Psoas muscle (tissue), 8 donors: ENCODE data around the gene DYNC2LI1. TPM values are rescaled to one million over a fixed set of nuclear protein-coding genes. Genes with fewer than 3 reads are reported as not detected.

Experiments used
- ATAC-seq, 4 donors: fragments of 200-7000 bp; cut with Tn5 transposase; one replicate each; pipeline ENCODE4 v1.9.1; 2020; ENCODE audit warnings: moderate library complexity in 3 of 4, mild to moderate bottlenecking in 2 of 4
- DNase-seq, 2 donors: peaks; one replicate each; pipeline ENCODE4 v3.0.0-alpha.2; 2020
- H3K27ac ChIP-seq: fragments of 200-600 bp; one replicate; pipeline ENCODE4 v1.8.0; 2022
- H3K27me3 ChIP-seq, 3 donors: fragments of 200-600 bp in 1 of 3; one replicate each; pipeline versions ENCODE4 v1.6.1 to v1.8.0; 2013 to 2022; ENCODE audit warnings: low read length in 2 of 3, mild to moderate bottlenecking in 2 of 3, moderate library complexity in 1 of 3; ENCODE audit not compliant: insufficient read depth in 3 of 3
- H3K36me3 ChIP-seq, 2 donors: fragments of 200-600 bp in 1 of 2; one replicate each; pipeline versions ENCODE4 v1.6.1 to v1.8.0; 2013 to 2022; ENCODE audit warnings: low read depth in 1 of 2, mild to moderate bottlenecking in 1 of 2, moderate library complexity in 1 of 2; ENCODE audit not compliant: insufficient read depth in 1 of 2
- H3K4me1 ChIP-seq: fragments of 200-600 bp; one replicate; pipeline ENCODE4 v1.8.0; 2022
- H3K4me3 ChIP-seq: fragments of 200-600 bp; one replicate; pipeline ENCODE4 v1.8.0; 2022; ENCODE audit warnings: mild to moderate bottlenecking
- H3K9me3 ChIP-seq: fragments of 200-600 bp; one replicate; pipeline ENCODE4 v1.8.0; 2022
- CTCF ChIP-seq: fragments of 200-600 bp; IDR thresholded peaks from one replicate; pipeline ENCODE4 v1.8.0; 2022; ENCODE audit warnings: antibody characterized with exemption
- WGBS, 3 donors: extraction: QIAGEN DNeasy Blood & Tissue Kit; methylation state at CpG; one replicate each; pipeline versions ENCODE4 v1.1.6 to v1.1.7; 2013; 5-methylcytosine and 5-hydroxymethylcytosine counted together
- intact Hi-C, 2 donors: fragments of 100-400 bp; cut with DNase I; formaldehyde crosslinking; loops; one replicate each; pipeline versions ENCODE4 v1.11.0 to v1.14.2; 2022
- polyA plus RNA-seq, 3 donors: library from polyadenylated mRNA; stranded (reverse); fragments of 200-250 nt; gene quantifications; one replicate each; pipeline ENCODE4 v1.2.3, GENCODE V29; 2013
- total RNA-seq, 4 donors: library from RNA; stranded (reverse); fragmentation: NEBNext Ultra II Directional in 2 of 4; extraction: Animal tissue kit (Norgen Biotek cat#: 25700) in 2 of 4; gene quantifications; one replicate each; pipeline versions ENCODE4 v1.2.1 to v1.2.4, GENCODE V29; 2021 to 2023
- donor health status: healthy with polysubstance abuse.
- donor health status: DM: no; HTN: no; CAD: no; lungs with moderate emphysema.
- donor health status: Bipolar disorder and iron deficiency.
- donor health status: healthy.
- donor health status: DM: yes; HTN: yes; CAD: no.
- donor health status: DM: no; HTN: no; CAD: no.
- donor health status: DM: no; HTN: no; CAD: no.
- donor health status: DM: yes; HTN: yes; CAD: no.

Gene DYNC2LI1
- total and polyA plus RNA-seq, 7 donors, result 3.4 to 23.7 (median 8.9) TPM

- intact Hi-C loops, result no loop called here
Measured at GRCh38 chr2:43766006-43766405, 7.8 kb upstream of the DYNC2LI1 start.

GRCh38 chr2:43774617-43775016 lies 778 bp downstream of the DYNC2LI1 start:
- no peak for DNase-seq

More at GRCh38 chr2:43766006-43766405, 7.8 kb upstream of the DYNC2LI1 start:
- Histone ChIP-seq H3K4me3 (no peak overlapping the region), H3K27me3 (no peaks in the 10 kb centered on the region), H3K36me3 (no peaks in the 10 kb centered on the region), H3K4me1 (no peaks in the 10 kb centered on the region), H3K27ac (no peak overlapping the region), H3K9me3 (no peaks in the 10 kb centered on the region)
- no peak for TF ChIP-seq CTCF
- ATAC-seq (no peak), DNase-seq (no peak)
- 66 to 80% (median 75%) methylated on average over 4 of the region's 4 CpGs for WGBS, 3 donors

GRCh38 chr2:43776324-43776723 lies 2.5 kb downstream of the DYNC2LI1 start:
- 62 to 79% (median 71%) methylated on average over 1 of the region's 1 CpG for WGBS, 3 donors
- peaks cover 7% of the 10 kb centered on the region for H3K4me1 ChIP-seq
- no peaks in the 10 kb centered on the region for H3K9me3 ChIP-seq
- H3K36me3 ChIP-seq, result peaks cover 0 to 24% of the 10 kb centered on the region in 2 donors
- DNase-seq, result no peak
- no peak overlapping the region for H3K4me3 ChIP-seq
- no peak for ATAC-seq
- H3K27me3 ChIP-seq, result no peaks in the 10 kb centered on the region
- no peak overlapping the region for H3K27ac ChIP-seq
- TF ChIP-seq CTCF, result no peak
- intact Hi-C loops, result no loop called here

More at GRCh38 chr2:43774617-43775016, 778 bp downstream of the DYNC2LI1 start:
- WGBS, 3 donors, result 20 to 30% (median 23%) methylated on average over 7 of the region's 7 CpGs
- no peaks in the 10 kb centered on the region for H3K9me3 ChIP-seq
- peaks cover 7% of the 10 kb centered on the region for H3K4me1 ChIP-seq
- intact Hi-C loops, result loop anchor here in 1 of 2 donors (5.0 kb wide), 1 partner anchor 162 kb away; no protein-coding TSS in a partner anchor
- H3K36me3 ChIP-seq, result peaks cover 0 to 24% of the 10 kb centered on the region in 2 donors
- no peaks in the 10 kb centered on the region for H3K27me3 ChIP-seq
- no peak for TF ChIP-seq CTCF
- ATAC-seq, result peak in 1 of 4 donors; percentile 20
- peak overlapping the region; percentile 80 for H3K27ac ChIP-seq
- H3K4me3 ChIP-seq, result peak overlapping the region; percentile 85

- H3K4me1 ChIP-seq, result peaks cover 7% of the 10 kb centered on the region
- WGBS, 3 donors, result 93 to 95% (median 95%) methylated on average over 8 of the region's 8 CpGs
- H3K9me3 ChIP-seq, result no peaks in the 10 kb centered on the region
- DNase-seq, result no peak
- H3K27me3 ChIP-seq, result no peaks in the 10 kb centered on the region
- intact Hi-C loops, result no loop called here
- H3K4me3 ChIP-seq, result no peak overlapping the region
- peaks cover 0 to 24% of the 10 kb centered on the region in 2 donors for H3K36me3 ChIP-seq
- no peak for ATAC-seq
- H3K27ac ChIP-seq, result no peak overlapping the region
- no peak for TF ChIP-seq CTCF
Measured at GRCh38 chr2:43777306-43777926, 3.6 kb downstream of the DYNC2LI1 start.

GRCh38 chr2:43778233-43778632 lies 4.4 kb downstream of the DYNC2LI1 start:
- WGBS, 3 donors, result 92 to 94% (median 93%) methylated on average over 8 of the region's 8 CpGs
- H3K9me3 ChIP-seq, result no peaks in the 10 kb centered on the region
- peaks cover 0 to 24% of the 10 kb centered on the region in 2 donors for H3K36me3 ChIP-seq
- no peak overlapping the region for H3K27ac ChIP-seq
- H3K4me1 ChIP-seq, result peaks cover 7% of the 10 kb centered on the region
- DNase-seq, result no peak
- no peak overlapping the region for H3K4me3 ChIP-seq
- intact Hi-C loops, result no loop called here
- no peak for ATAC-seq
- H3K27me3 ChIP-seq, result no peaks in the 10 kb centered on the region
- TF ChIP-seq CTCF, result no peak
